Measurements from ENCODE around the gene SQSTM1. TPM values are rescaled to one million over a fixed set of nuclear protein-coding genes. Genes with fewer than 3 reads are reported as not detected.

The SQSTM1 gene
- total and polyA plus RNA-seq, 2 donors (not counting 1 experiment from before 2014, with no cell fraction given): 72.2 to 400 TPM

DNA sequence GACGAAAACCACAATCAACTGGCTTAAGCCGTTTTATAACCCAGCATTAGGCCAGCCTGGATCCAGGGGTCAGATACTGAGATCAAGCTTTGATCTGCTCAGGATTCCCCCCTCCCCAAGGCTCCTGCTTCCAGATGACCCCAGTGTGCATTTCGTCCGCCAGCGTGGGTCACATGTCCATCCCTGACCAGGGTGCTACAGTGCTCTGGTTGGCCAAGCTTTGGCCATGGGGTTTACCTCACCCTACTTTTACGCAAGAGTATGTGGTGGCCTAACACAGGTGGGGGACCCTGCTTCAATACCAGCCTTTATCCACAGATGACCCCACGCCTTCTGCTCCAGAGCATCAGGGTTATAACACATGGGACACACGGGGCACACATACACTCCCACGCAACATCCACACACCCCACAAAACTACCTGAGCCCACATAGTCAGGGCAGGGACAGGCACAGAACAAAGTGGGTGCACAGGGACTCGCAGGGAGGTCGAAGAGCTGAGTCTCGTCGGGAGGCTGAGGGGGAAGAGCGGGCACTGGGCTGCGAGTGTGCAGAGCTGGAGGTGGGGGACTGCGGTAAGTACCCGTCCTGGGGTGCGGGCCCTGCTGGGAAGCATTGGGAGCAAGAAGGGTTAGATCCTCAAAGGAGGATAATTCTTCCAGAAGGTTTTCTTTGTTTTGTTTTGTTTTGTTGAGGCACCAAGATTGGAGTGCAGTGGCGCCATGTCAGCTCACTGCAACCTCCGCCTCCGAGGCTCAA, 5.0 kb upstream of the SQSTM1 start:
- Histone ChIP-seq H3K79me2 (ENCODE audit: control insufficient read depth, insufficient read depth, low read length) (peaks cover 14% of the 10 kb centered on the region), H3K4me1 (ENCODE audit: control insufficient read depth in 2 of 2, insufficient read depth in 2 of 2, low read length in 2 of 2) (peaks cover 32 to 38% of the 10 kb centered on the region in 2 donors), H3K27ac (ENCODE audit: low read length in 2 of 2) (no peak overlapping the region), H3K36me3 (replicated peaks in 1 of 2; ENCODE audit: control extremely low read depth in 1 of 2, control insufficient read depth in 1 of 2, extremely low read depth in 1 of 2, insufficient read depth in 2 of 2, low read length in 1 of 2) (peaks cover 0 to 11% of the 10 kb centered on the region in 2 experiments), H2AFZ (ENCODE audit: insufficient read depth, low read depth, low read length, poor library complexity, severe bottlenecking) (no peak overlapping the region), H4K20me1 (ENCODE audit: control insufficient read depth, insufficient read depth, low read length, poor library complexity, severe bottlenecking) (no peaks in the 10 kb centered on the region), H3K4me3 (ENCODE audit: control extremely low read depth in 1 of 5, extremely low read depth in 1 of 5, insufficient read depth in 1 of 5, low read depth in 2 of 5, low read length in 4 of 5) (no peak overlapping the region), H3K4me2 (replicated peaks; ENCODE audit: low read depth, low read length, poor library complexity, severe bottlenecking) (no peak overlapping the region), H3K9me3 (ENCODE audit: control extremely low read depth in 1 of 3, control insufficient read depth in 2 of 3, insufficient read depth in 1 of 3, low read length in 2 of 3) (peaks cover 0 to 10% (median 0%) of the 10 kb centered on the region in 3 donors), H3K9ac (ENCODE audit: low read length) (no peak overlapping the region), H3K27me3 (replicated peaks in 1 of 4; ENCODE audit: control extremely low read depth in 1 of 4, control insufficient read depth in 3 of 4, insufficient read depth in 4 of 4, low read length in 3 of 4) (peaks cover 0 to 6% (median 0%) of the 10 kb centered on the region in 4 experiments)
- no peaks in the 10 kb centered on the region for H3K27me3 Mint-ChIP-seq
- intact Hi-C loops (cut with micrococcal nuclease): loop anchor here (5.0 kb wide), 2 partner anchors 257 to 263 kb away; partner anchors contain the start of genes RNF130 and RUFY1
- DNase-seq: no peak
- peaks cover 34% of the 10 kb centered on the region for H3K4me1 Mint-ChIP-seq
- POLR2A ChIA-PET: interaction anchor here (0.6 kb wide), 1 partner anchor 135 kb away, joined by 3 read pairs; the partner anchor contains the start of gene CBY3
- 98% methylated on average over 17 of the region's 21 CpGs for WGBS (ENCODE audit: insufficient coverage)
- H3K27ac Mint-ChIP-seq: peak overlapping the region; percentile 56
- CTCF ChIA-PET: interaction anchor here (1.0 to 3.4 kb wide), 2 partner anchors 14 kb away, joined by 6 to 17 read pairs; no protein-coding TSS in a partner anchor
- no peak for TF ChIP-seq EZH2 (IDR thresholded peaks at IDR 0.05; ENCODE audit: borderline replicate concordance, insufficient read depth, low read depth, low read length, poor library complexity, severe bottlenecking)
- TF ChIP-seq, protein P1, sequence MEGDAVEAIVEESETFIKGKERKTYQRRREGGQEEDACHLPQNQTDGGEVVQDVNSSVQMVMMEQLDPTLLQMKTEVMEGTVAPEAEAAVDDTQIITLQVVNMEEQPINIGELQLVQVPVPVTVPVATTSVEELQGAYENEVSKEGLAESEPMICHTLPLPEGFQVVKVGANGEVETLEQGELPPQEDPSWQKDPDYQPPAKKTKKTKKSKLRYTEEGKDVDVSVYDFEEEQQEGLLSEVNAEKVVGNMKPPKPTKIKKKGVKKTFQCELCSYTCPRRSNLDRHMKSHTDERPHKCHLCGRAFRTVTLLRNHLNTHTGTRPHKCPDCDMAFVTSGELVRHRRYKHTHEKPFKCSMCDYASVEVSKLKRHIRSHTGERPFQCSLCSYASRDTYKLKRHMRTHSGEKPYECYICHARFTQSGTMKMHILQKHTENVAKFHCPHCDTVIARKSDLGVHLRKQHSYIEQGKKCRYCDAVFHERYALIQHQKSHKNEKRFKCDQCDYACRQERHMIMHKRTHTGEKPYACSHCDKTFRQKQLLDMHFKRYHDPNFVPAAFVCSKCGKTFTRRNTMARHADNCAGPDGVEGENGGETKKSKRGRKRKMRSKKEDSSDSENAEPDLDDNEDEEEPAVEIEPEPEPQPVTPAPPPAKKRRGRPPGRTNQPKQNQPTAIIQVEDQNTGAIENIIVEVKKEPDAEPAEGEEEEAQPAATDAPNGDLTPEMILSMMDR (IDR thresholded peaks at IDR 0.05): no peak
- no peak for ATAC-seq (ENCODE audit: low read depth)
- H3K9me3 Mint-ChIP-seq (ENCODE audit: insufficient read depth): no peaks in the 10 kb centered on the region
- H3K4me3 Mint-ChIP-seq: peak overlapping the region; percentile 75

Data from B cell (primary cell).